GM15510 (cell line): ENCODE measurements around the gene SLC6A7.

Experiments used
- POLR2A ChIP-seq: IDR thresholded peaks from 3 replicates; pipeline ENCODE4 v1.6.1; 2011; ENCODE audit warnings: borderline replicate concordance; ENCODE audit not compliant: insufficient read length; ENCODE audit errors: extremely low read depth

The SLC6A7 gene

DNA sequence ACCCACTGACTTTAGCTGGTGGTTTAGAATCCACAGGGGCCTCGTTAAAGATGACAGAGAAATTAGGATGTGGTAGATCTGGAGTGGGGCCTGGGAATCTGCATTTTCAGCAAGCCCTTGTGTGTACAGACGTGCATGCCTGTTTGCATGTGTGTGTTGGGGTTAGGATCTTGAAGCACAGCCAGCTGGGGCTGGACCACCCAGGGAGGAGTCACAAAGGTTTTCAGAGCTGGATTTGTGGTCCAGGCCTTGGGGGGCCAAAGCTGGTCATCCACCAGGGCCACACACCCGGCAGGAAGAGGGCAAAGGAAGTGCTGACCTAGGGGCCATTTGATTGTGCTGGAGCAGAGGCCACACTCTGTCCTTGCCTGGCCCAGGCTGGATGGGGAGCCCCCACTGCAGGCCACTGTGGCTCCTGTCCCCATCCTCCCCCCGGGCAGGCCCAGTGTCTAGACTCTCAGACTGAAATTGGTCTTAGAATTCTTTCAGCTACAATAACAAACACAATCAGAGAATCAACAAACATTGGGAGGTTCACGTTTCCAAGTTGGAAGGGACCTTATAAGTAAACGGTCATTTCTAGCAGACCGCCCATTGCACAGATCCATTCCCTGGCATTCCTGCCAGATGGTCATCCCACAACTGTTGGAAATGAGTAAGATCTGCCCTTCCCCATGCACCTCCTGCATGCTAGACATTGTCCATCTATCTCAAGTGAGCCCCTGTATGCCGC lies 13.0 kb upstream of the SLC6A7 start:
- no peak for TF ChIP-seq POLR2A

- no peak for TF ChIP-seq POLR2A
Measured at GRCh38 chr5:150177721-150178120, 12.1 kb upstream of the SLC6A7 start.

GRCh38 chr5:150178262-150178661 lies 11.6 kb upstream of the SLC6A7 start:
- TF ChIP-seq POLR2A = no peak

- no peak for TF ChIP-seq POLR2A
Measured at GRCh38 chr5:150179019-150179620, 10.7 kb upstream of the SLC6A7 start.

DNA sequence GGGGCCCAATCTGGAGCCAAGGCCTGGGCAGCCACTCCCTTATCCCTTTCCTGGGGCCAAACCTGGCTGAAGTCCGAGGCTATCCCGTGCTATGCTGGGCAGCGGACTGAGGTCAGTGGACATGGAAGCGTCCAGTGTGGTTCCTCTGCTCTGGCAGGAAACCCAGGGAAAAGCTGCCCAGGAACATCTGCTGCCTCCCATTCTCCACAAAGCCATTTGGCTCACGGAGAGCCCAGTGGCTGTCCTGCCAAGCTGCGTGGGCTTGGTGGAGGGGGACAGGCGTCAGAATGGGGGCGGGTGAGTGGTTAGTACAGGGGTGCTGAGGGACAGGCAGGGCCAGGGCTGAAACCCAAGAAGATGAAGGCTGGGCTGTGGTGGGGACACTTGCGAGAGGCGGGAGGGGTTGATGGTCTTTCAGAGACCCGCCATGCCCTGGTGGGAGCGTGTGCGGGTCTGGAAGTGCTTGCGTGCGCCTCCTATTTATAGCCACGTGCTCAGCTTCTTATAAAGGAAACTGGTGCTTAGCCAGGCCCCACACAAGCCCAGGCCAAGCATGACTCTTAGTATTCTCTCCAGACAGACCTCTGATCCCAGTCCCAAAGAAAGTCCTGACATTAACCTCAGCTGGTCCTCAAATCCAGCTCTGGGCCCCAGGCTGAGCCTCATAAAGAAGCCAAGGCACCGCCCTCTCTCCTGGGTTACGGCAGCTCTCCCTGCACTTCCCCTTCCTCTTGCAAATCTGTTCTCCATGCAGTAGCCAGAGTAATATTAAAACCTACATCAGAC lies 9.4 kb upstream of the SLC6A7 start:
- TF ChIP-seq POLR2A = no peak

DNA sequence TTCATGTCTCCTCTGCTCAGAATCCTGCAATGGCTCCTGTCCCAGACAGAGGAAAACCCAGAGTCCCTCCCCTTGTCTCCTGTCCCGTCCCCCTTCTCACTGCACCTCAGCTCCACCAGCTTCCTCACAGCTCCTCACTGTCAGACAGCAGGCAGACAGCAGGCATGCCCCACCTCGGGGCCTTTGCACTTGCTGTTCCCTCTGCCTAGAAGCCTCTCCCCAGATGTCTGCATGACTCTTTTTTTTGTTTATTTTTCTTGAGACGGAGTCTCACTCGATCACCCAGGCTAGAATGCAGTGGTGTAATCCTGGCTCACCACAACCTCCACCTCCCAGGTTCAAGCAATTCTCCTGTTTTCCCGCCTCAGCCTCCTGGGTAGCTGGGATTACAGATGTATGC lies 8.8 kb upstream of the SLC6A7 start:
- TF ChIP-seq POLR2A = no peak

- no peak for TF ChIP-seq POLR2A
Measured at GRCh38 chr5:150181766-150182545, 7.9 kb upstream of the SLC6A7 start.

DNA sequence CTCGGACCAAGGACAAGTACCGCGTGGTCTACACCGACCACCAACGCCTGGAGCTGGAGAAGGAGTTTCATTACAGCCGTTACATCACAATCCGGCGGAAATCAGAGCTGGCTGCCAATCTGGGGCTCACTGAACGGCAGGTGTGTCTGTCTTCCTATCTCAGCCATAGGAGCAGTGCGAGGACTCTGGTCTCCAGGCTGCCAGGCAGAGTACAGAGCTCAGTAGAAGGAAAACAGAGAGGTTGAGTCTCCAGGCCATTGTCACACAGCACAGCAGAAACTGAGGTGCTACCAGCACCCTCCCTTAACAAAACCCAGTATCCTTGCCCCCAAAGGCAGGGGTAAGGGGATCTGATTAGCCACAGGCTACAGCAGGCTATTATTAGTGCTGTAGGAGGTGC lies 7.1 kb upstream of the SLC6A7 start:
- no peak for TF ChIP-seq POLR2A

DNA sequence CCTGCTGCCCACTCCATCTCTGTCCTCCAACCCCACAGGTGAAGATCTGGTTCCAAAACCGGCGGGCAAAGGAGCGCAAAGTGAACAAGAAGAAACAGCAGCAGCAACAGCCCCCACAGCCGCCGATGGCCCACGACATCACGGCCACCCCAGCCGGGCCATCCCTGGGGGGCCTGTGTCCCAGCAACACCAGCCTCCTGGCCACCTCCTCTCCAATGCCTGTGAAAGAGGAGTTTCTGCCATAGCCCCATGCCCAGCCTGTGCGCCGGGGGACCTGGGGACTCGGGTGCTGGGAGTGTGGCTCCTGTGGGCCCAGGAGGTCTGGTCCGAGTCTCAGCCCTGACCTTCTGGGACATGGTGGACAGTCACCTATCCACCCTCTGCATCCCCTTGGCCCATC lies 6.4 kb upstream of the SLC6A7 start:
- TF ChIP-seq POLR2A = no peak

DNA sequence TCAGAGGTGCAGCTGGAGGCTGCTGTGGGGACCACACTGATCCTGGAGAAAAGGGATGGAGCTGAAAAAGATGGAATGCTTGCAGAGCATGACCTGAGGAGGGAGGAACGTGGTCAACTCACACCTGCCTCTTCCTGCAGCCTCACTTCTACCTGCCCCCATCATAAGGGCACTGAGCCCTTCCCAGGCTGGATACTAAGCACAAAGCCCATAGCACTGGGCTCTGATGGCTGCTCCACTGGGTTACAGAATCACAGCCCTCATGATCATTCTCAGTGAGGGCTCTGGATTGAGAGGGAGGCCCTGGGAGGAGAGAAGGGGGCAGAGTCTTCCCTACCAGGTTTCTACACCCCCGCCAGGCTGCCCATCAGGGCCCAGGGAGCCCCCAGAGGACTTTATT lies 5.9 kb upstream of the SLC6A7 start:
- no peak for TF ChIP-seq POLR2A

DNA sequence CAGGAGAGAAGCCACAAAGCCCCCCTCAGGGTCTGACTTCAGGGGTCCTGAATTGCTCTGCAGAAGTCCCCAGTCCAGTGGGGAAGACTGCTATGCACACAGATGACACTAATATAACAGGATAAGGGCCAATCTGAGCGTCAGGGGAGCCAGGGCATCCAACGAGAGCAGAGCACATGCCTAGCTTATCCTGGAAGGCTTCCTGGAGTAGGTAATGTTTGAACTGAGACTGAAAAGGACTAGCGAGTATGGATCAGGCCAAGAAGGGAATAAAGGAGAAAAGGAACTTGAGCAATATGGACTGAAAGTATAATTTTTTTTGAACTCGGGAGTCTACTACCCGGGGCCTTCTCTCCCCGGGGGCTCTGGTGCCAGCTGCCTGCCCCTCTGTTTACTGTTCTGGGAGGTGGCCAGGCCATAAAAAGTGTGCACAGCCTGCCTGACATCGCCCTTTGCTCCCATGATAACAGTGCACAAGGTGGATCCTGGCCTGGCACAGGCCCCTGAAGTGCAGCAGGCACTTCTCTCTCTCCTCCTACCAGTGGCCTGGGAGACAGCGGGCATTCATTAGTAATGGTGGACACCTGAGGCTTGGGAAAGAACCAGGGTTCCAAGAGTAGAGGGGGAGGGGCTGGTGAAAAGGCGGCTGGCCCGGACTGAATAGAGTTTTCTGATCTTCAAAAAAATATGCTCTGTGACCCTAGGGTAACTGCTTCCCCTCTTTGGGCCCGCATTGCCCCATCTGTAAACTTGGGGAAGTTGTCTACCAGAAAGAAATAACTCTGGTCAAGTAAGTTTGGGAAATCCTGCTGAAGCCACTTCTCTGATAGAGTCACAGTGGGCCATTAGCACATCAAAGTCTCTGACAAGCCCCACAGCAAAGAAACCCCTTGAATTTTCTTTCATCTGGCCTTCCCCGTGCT lies 4.6 kb upstream of the SLC6A7 start:
- TF ChIP-seq POLR2A = no peak

GRCh38 chr5:150186137-150186536 lies 3.7 kb upstream of the SLC6A7 start:
- TF ChIP-seq POLR2A = no peak

DNA sequence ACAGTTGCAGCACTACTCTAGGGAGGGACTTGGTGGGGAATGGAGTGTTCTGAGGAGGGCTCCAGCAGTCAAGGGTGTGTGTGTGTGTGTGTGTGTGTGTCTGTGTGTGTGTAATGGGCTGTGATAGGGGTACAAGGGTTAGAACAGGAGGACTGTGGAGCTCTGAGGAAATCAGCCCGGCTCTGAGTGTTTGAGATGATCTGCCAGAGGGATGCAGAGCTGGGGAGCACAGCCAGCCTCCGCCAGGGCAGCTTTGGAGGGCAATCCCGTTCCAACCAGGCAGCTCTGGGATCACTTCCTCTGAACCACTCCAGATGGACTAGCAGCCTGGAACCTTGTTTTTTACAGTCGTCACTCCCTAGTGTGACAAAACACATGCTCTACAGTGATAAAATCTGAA lies 3.0 kb upstream of the SLC6A7 start:
- no peak for TF ChIP-seq POLR2A
